Liver (tissue), 9 donors: ENCODE measurements around the gene CDH16. TPM values are rescaled to one million over a fixed set of nuclear protein-coding genes. Genes with fewer than 3 reads are reported as not detected.
A peak's percentile ranks its signal among the peaks of the same experiment; 100 is the strongest.
"Not testable (repeated sequence)": the region's sequence is repeated elsewhere in the genome, so short reads cannot be mapped to it uniquely, and the experiment has no call there.

Source experiments
- DNase-seq: peaks from one replicate; pipeline ENCODE4 v3.0.0-alpha.2; 2017; ENCODE audit warnings: low spot score
- H3K27ac ChIP-seq, 2 donors: one replicate each; pipeline ENCODE4 v1.7.0; 2013; ENCODE audit warnings: inconsistent platforms in 2 of 2, low read length in 2 of 2, control low read depth in 1 of 2, low read depth in 1 of 2, mild to moderate bottlenecking in 1 of 2
- H3K27me3 ChIP-seq, 4 donors: one replicate each; pipeline versions ENCODE4 v1.6.1 to v1.7.0; 2013; ENCODE audit warnings: low read length in 3 of 4, inconsistent platforms in 1 of 4, mild to moderate bottlenecking in 1 of 4, moderate library complexity in 1 of 4; ENCODE audit not compliant: control insufficient read depth in 4 of 4, insufficient read depth in 4 of 4
- H3K36me3 ChIP-seq, 4 donors: one replicate each; pipeline versions ENCODE4 v1.6.1 to v1.7.0; 2013; ENCODE audit warnings: low read length in 3 of 4, mild to moderate bottlenecking in 3 of 4, low read depth in 1 of 4, moderate library complexity in 1 of 4; ENCODE audit not compliant: control insufficient read depth in 4 of 4, insufficient read depth in 3 of 4
- H3K4me1 ChIP-seq, 4 donors: one replicate each; pipeline versions ENCODE4 v1.6.1 to v1.7.0; 2013; ENCODE audit warnings: low read length in 3 of 4, mild to moderate bottlenecking in 3 of 4, moderate library complexity in 1 of 4; ENCODE audit not compliant: control insufficient read depth in 4 of 4, insufficient read depth in 4 of 4
- H3K4me3 ChIP-seq, 3 donors: one replicate each; pipeline versions ENCODE4 v1.6.1 to v1.7.0; 2013; ENCODE audit warnings: low read length in 3 of 3, control low read depth in 1 of 3, low read depth in 1 of 3, mild to moderate bottlenecking in 1 of 3
- H3K9ac ChIP-seq, 2 donors: one replicate each; pipeline ENCODE4 v1.7.0; 2013; ENCODE audit warnings: low read length in 2 of 2, mild to moderate bottlenecking in 2 of 2, moderate library complexity in 2 of 2, control low read depth in 1 of 2, low read depth in 1 of 2
- H3K9me3 ChIP-seq, 4 donors: one replicate each; pipeline versions ENCODE4 v1.6.1 to v1.7.0; 2013; ENCODE audit warnings: low read length in 3 of 4; ENCODE audit not compliant: control insufficient read depth in 4 of 4
- EGR1 ChIP-seq, 2 donors: IDR thresholded peaks; 2 replicates each; pipeline ENCODE4 v1.6.1; 2016 to 2018; ENCODE audit warnings: antibody characterized with exemption in 2 of 2, low read depth in 2 of 2
- FOXA1 ChIP-seq: IDR thresholded peaks from 2 replicates; pipeline ENCODE4 v1.6.1; 2016; ENCODE audit warnings: antibody characterized with exemption
- GABPA ChIP-seq, 2 donors: IDR thresholded peaks in 1 of 2; conservative IDR thresholded peaks in 1 of 2; 2 replicates each; pipeline ENCODE4 v1.6.1; 2016; ENCODE audit warnings: antibody characterized with exemption in 2 of 2, mild to moderate bottlenecking in 1 of 2, moderate library complexity in 1 of 2
- HNF4A ChIP-seq, 2 donors: conservative IDR thresholded peaks; 2 replicates each; pipeline ENCODE4 v1.6.1; 2016; ENCODE audit warnings: antibody characterized with exemption in 2 of 2, mild to moderate bottlenecking in 2 of 2
- HNF4G ChIP-seq: IDR thresholded peaks from 2 replicates; pipeline ENCODE4 v1.6.1; 2016; ENCODE audit warnings: antibody characterized with exemption
- NR2F2 ChIP-seq: IDR thresholded peaks from 2 replicates; pipeline ENCODE4 v1.6.1; 2016; ENCODE audit warnings: antibody characterized with exemption
- RXRA ChIP-seq, 2 donors: IDR thresholded peaks; 2 replicates each; pipeline ENCODE4 v1.6.1; 2017 to 2018; ENCODE audit warnings: antibody characterized with exemption in 2 of 2, mild to moderate bottlenecking in 1 of 2
- SP1 ChIP-seq: IDR thresholded peaks from 2 replicates; pipeline ENCODE4 v1.6.1; 2018; ENCODE audit warnings: antibody characterized with exemption, mild to moderate bottlenecking
- YY1 ChIP-seq: IDR thresholded peaks from 2 replicates; pipeline ENCODE4 v1.6.1; 2016; ENCODE audit warnings: antibody characterized with exemption, mild to moderate bottlenecking
- WGBS: extraction: QIAGEN DNeasy Blood & Tissue Kit; methylation state at CpG from one replicate; pipeline ENCODE4 v1.1.7; 2013; 5-methylcytosine and 5-hydroxymethylcytosine counted together
- polyA plus RNA-seq, 2 donors: library from polyadenylated mRNA; stranded (reverse) in 1 of 2; unstranded in 1 of 2; fragments of 200-250 nt in 1 of 2; fragments of >200 nt in 1 of 2; fragmentation: Nextera tagmentation in 1 of 2; extraction: Ambion mirVana in 1 of 2; gene quantifications; one replicate each; pipeline versions ENCODE4 v1.2.1 to v1.2.3, GENCODE V29; 2013 to 2015
- total RNA-seq, 2 donors: library from RNA; depleted of rRNA; stranded (reverse); fragments of >200 nt; gene quantifications; one replicate each; pipeline ENCODE4 v1.2.3, GENCODE V29; 2014
- TF ChIP-seq, protein P1 (sequence below): IDR thresholded peaks from 2 replicates; pipeline ENCODE4 v1.6.1; 2016; ENCODE audit warnings: antibody characterized with exemption
- TF ChIP-seq, protein P2 (sequence below): IDR thresholded peaks from 2 replicates; pipeline ENCODE4 v1.6.1; 2016; ENCODE audit warnings: antibody characterized with exemption, mild to moderate bottlenecking
- TF ChIP-seq, protein P3 (sequence below): IDR thresholded peaks from 2 replicates; pipeline ENCODE4 v1.6.1; 2016; ENCODE audit warnings: antibody characterized with exemption
- TF ChIP-seq, protein P4 (sequence below): IDR thresholded peaks from 2 replicates; pipeline ENCODE4 v1.6.1; 2016; ENCODE audit warnings: antibody characterized with exemption
- TF ChIP-seq, protein P5 (sequence below): fragments of 150-350 bp; IDR thresholded peaks from 2 replicates; pipeline ENCODE4 v1.5.1; 2017; ENCODE audit warnings: improper control_type of control experiment, low read depth, low read length; ENCODE audit not compliant: missing input control
- donor health status: healthy.
- donor health status: healthy.
- donor health status: healthy.
- donor health status: healthy.
- donor health status: healthy.

CDH16 gene
- total and polyA plus RNA-seq, 4 donors = 0.56 TPM; not detected in 3

DNA sequence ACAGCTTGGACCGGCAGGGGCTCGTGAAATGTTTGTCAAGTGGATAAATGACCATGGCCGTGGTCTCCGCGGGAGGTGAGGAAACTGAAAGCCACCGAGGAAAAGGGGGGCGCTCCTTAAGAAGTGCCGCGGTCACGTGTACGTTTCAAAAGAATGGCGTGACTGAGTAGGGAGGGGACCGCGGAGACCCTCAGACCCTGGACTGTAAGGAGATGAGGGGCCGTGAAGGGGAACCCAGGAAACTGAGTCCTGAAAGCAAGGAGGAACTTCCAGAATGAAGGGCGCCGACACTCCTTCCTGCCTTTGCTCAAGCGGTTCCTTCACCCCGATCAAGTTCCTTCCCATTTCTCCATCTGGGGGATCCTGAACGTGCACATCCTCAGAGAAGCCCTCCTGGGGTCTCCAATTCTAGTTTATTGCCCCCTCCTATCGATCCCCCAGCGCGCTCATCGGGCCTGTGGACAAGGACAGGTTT is 16.2 kb upstream of the CDH16 start:
- not testable (repeated sequence) for DNase-seq, H3K36me3 ChIP-seq, H3K9me3 ChIP-seq, H3K27me3 ChIP-seq
- H3K9ac ChIP-seq = peak overlapping the region; percentile 85 to 86
- H3K27ac ChIP-seq = peak overlapping the region; percentile 94 to 96
- peak overlapping the region; percentile 77 to 93 (median 81) for H3K4me3 ChIP-seq
- 2% methylated on average over 21 of the region's 24 CpGs for WGBS
- peaks cover 10 to 65% (median 53%) of the 10 kb centered on the region in 4 donors for H3K4me1 ChIP-seq

DNA sequence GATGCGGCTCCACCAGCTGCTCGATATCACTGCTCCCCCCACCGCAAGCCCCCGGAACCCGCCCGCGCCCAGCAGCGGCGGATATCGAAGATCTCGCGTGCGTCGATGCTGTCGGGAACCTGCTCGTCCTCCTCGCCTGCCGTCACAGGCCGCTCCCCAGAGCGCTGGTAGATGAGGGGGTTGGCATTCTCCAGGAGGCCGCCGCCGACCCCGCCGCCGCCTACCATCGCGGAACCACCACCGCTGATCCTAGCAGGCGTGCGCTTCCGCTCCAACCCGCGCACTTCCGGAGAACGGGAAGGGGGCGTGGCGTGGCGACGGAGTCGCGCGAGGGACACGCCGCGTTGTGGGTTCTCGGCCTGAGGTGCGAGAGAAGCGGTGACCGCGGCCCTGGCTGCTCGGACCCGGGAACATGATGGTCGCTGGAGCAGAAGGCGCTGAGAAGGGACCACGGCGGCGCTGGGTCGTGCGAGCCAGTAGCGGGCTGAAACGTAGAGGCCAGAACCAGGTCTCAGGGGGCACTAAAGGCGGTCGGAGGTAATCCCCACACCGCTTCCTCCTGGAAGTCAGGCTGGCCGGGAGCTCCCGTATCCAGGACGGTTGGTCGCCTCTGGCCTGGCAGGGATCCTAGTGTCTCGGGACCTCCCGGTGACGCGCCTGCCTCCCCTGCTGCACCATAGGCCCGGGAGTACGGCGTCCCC is 15.6 kb upstream of the CDH16 start, which contains the start of gene CIAO2B:
Gene CIAO2B (minus strand): TSS at position 265 of the 701 bp plus-strand sequence. CDS start 38 bp downstream, at position 227.
- DNase-seq = peak; percentile 92
- no peaks in the 10 kb centered on the region for H3K27me3 ChIP-seq
- H3K4me1 ChIP-seq = peaks cover 8 to 59% (median 48%) of the 10 kb centered on the region in 4 donors
- peak within 1 kb of the TSS; percentile 94 to 96 for H3K27ac ChIP-seq
- H3K9ac ChIP-seq = peak within 1 kb of the TSS; percentile 85 to 86
- peaks cover 0 to 3% (median 1%) of the 10 kb centered on the region in 4 donors for H3K36me3 ChIP-seq
- WGBS = under 1% methylated on average over 76 of the region's 76 CpGs
- TF ChIP-seq, protein P1, sequence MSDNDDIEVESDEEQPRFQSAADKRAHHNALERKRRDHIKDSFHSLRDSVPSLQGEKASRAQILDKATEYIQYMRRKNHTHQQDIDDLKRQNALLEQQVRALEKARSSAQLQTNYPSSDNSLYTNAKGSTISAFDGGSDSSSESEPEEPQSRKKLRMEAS = peak; percentile 38
- TF ChIP-seq, protein P2, sequence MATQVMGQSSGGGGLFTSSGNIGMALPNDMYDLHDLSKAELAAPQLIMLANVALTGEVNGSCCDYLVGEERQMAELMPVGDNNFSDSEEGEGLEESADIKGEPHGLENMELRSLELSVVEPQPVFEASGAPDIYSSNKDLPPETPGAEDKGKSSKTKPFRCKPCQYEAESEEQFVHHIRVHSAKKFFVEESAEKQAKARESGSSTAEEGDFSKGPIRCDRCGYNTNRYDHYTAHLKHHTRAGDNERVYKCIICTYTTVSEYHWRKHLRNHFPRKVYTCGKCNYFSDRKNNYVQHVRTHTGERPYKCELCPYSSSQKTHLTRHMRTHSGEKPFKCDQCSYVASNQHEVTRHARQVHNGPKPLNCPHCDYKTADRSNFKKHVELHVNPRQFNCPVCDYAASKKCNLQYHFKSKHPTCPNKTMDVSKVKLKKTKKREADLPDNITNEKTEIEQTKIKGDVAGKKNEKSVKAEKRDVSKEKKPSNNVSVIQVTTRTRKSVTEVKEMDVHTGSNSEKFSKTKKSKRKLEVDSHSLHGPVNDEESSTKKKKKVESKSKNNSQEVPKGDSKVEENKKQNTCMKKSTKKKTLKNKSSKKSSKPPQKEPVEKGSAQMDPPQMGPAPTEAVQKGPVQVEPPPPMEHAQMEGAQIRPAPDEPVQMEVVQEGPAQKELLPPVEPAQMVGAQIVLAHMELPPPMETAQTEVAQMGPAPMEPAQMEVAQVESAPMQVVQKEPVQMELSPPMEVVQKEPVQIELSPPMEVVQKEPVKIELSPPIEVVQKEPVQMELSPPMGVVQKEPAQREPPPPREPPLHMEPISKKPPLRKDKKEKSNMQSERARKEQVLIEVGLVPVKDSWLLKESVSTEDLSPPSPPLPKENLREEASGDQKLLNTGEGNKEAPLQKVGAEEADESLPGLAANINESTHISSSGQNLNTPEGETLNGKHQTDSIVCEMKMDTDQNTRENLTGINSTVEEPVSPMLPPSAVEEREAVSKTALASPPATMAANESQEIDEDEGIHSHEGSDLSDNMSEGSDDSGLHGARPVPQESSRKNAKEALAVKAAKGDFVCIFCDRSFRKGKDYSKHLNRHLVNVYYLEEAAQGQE = peak; percentile 55
- TF ChIP-seq FOXA1 (no peak), NR2F2 (peak; percentile 9), YY1 (peak; percentile 77), SP1 (peak; percentile 68), HNF4A (conservative IDR thresholded peaks at IDR 0.05) (peak in 1 of 2 donors; percentile 18), HNF4G (no peak), EGR1 (IDR thresholded peaks at IDR 0.05; ENCODE audit: low read depth in 2 of 2) (peak in 1 of 2 donors; percentile 50), RXRA (IDR thresholded peaks at IDR 0.05) (no peak), GABPA (IDR thresholded peaks at IDR 0.05 in 1 of 2, conservative IDR thresholded peaks at IDR 0.05 in 1 of 2) (peak; percentile 80 to 96)
- TF ChIP-seq, protein P3, sequence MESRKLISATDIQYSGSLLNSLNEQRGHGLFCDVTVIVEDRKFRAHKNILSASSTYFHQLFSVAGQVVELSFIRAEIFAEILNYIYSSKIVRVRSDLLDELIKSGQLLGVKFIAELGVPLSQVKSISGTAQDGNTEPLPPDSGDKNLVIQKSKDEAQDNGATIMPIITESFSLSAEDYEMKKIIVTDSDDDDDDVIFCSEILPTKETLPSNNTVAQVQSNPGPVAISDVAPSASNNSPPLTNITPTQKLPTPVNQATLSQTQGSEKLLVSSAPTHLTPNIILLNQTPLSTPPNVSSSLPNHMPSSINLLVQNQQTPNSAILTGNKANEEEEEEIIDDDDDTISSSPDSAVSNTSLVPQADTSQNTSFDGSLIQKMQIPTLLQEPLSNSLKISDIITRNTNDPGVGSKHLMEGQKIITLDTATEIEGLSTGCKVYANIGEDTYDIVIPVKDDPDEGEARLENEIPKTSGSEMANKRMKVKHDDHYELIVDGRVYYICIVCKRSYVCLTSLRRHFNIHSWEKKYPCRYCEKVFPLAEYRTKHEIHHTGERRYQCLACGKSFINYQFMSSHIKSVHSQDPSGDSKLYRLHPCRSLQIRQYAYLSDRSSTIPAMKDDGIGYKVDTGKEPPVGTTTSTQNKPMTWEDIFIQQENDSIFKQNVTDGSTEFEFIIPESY = peak; percentile 81
- TF ChIP-seq, protein P4, sequence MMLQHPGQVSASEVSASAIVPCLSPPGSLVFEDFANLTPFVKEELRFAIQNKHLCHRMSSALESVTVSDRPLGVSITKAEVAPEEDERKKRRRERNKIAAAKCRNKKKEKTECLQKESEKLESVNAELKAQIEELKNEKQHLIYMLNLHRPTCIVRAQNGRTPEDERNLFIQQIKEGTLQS = no peak
- TF ChIP-seq, protein P5, sequence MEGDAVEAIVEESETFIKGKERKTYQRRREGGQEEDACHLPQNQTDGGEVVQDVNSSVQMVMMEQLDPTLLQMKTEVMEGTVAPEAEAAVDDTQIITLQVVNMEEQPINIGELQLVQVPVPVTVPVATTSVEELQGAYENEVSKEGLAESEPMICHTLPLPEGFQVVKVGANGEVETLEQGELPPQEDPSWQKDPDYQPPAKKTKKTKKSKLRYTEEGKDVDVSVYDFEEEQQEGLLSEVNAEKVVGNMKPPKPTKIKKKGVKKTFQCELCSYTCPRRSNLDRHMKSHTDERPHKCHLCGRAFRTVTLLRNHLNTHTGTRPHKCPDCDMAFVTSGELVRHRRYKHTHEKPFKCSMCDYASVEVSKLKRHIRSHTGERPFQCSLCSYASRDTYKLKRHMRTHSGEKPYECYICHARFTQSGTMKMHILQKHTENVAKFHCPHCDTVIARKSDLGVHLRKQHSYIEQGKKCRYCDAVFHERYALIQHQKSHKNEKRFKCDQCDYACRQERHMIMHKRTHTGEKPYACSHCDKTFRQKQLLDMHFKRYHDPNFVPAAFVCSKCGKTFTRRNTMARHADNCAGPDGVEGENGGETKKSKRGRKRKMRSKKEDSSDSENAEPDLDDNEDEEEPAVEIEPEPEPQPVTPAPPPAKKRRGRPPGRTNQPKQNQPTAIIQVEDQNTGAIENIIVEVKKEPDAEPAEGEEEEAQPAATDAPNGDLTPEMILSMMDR = no peak
- no peaks in the 10 kb centered on the region for H3K9me3 ChIP-seq
- peak within 1 kb of the TSS; percentile 77 to 93 (median 81) for H3K4me3 ChIP-seq
